Right lung (tissue), 5 donors: ENCODE results near the gene BRCA1. TPM values are rescaled to one million over a fixed set of nuclear protein-coding genes. Genes with fewer than 3 reads are reported as not detected.
A peak's percentile ranks its signal among the peaks of the same experiment; 100 is the strongest.
"Not testable (repeated sequence)": the region's sequence is repeated elsewhere in the genome, so short reads cannot be mapped to it uniquely, and the experiment has no call there.

ENCODE experiments used
- DNase-seq, 2 donors: peaks; one replicate each; pipeline ENCODE4 v3.0.0-alpha.2; 2013
- polyA plus RNA-seq, 5 donors: library from polyadenylated mRNA; unstranded; fragments of 120-200 nt; gene quantifications; one replicate each; pipeline versions ENCODE4 v1.2.1 to v1.2.3, GENCODE V29; 2013; ENCODE audit warnings: inconsistent platforms in 1 of 5, low replicate concordance in 1 of 5; ENCODE audit not compliant: insufficient read length in 5 of 5, insufficient read depth in 1 of 5

BRCA1 gene
- polyA plus RNA-seq, 5 donors, result 10.4 to 24.6 (median 17.4) TPM

DNA sequence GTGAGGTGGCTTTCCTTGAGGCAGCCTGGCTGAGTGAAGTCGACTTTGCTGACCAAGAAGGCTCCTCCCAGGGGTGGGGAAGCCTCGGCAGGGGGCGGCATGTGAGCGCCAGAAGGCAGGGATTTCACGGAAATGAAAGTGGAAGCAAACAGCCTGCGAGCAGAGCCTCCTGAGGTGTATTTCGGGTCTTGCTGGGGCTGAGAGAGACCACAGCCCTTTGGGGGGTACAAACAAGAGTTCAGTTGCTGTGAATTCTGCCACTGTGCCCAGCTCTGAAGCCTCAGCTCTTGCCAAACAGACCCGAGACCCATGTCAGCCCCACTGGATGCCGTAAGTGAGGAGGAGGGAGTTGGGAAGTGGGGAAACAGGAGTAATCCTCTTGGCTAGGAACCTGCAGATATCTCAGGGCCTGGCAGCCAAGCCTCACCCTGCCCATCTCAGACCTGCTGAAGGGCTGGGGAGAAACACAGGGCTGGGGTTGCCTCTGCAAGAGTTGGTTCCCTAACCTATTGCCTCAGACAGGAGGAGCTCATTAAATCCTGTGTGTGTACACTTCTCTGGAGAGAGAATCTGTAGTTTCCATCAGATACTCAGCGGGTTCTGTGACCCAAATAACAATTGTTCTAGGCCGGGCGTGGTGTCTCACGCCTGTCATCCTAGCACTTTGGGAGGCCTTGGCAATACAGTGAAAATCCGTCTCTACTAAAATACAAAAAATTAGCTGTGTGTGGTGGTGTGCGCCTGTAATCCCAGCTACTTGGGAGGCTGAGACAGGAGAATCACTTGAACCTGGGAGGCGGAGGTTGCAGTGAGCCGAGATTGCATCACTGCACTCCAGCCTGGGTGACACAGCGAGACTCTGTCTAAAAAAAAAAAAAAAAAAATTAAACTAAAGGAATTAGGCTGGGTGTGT is 118.3 kb downstream of the BRCA1 start, which contains the start of gene IFI35:
IFI35 (plus strand) TSS at position 146 of the 913 bp plus-strand sequence; CDS start at position 310, 164 bp downstream.
- peak; percentile 76 to 85 for DNase-seq

DNA sequence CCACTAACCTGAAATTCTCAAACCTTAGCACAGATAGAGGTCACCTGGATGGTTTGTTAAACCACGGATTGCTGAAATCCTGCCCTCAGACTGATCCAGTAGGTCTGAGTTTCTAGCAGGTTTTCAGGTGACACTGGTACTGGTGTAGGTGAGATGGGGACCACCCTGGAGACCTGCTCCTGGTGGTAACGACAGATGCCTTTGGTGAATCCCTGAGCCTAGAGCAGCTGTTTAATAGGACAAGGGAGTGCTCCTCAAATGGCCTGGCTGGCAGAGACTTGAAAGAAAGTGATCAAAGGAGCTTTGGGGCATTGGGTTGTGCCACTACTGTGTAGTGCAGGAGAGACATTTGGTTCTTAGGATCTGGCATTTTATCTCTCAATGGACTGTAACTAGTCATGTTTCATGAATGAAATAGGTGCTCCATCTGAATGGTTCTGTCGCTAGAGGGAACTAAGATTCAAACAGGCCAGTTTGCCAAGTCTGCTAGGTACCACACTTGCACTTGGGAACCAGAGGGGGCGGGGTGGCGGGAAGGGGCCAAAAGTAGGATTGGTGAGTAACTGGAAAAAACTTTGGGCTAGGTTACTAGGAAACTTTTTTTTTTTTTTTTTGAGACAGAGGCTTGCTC is 121.5 kb downstream of the BRCA1 start:
- no peak for DNase-seq

DNA sequence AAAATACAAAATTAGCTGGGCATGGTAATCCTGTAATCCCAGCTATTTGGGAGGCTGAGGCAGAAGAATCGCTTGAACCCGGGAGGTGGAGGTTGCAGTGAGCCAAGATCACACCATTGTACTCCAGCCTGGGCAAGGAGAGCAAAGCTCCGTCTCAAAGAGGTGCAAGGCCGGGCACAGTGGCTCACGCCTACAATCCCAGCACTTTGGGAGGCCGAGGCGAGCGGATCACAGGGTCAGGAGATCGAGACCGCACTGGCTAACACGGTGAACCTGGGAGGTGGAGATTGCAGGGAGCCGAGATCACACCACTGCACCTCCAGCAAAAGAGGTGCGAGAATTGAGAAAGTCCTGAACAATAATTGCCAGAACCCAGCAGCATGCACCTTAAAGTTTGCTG is 124.3 kb downstream of the BRCA1 start:
- DNase-seq, result not testable (repeated sequence)

DNA sequence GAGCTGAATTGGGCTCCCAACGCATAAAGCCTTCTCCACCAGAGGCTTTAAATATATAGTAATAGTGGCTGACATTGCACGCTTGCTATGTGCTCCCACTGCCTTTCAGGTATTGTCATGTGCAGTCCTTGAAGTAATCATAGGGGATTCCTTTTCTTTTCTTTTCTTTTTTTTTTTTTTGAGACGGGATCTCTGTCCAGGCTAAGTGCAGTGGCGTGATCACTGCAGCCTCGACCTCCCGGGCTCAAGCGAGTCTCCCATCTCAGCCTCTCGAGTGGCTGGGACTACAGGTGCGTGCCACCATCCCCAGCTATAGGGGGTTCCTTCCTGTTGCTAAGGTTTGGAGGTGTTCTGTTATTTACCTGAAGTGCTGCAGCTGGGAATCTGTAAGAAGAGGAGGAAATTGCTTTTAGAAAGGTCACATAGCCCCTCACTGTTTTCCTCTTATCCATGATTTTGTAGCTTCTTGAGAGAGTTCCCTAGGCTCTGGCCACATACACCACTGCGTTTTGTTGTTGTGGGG is 126.1 kb downstream of the BRCA1 start:
- no peak for DNase-seq

DNA sequence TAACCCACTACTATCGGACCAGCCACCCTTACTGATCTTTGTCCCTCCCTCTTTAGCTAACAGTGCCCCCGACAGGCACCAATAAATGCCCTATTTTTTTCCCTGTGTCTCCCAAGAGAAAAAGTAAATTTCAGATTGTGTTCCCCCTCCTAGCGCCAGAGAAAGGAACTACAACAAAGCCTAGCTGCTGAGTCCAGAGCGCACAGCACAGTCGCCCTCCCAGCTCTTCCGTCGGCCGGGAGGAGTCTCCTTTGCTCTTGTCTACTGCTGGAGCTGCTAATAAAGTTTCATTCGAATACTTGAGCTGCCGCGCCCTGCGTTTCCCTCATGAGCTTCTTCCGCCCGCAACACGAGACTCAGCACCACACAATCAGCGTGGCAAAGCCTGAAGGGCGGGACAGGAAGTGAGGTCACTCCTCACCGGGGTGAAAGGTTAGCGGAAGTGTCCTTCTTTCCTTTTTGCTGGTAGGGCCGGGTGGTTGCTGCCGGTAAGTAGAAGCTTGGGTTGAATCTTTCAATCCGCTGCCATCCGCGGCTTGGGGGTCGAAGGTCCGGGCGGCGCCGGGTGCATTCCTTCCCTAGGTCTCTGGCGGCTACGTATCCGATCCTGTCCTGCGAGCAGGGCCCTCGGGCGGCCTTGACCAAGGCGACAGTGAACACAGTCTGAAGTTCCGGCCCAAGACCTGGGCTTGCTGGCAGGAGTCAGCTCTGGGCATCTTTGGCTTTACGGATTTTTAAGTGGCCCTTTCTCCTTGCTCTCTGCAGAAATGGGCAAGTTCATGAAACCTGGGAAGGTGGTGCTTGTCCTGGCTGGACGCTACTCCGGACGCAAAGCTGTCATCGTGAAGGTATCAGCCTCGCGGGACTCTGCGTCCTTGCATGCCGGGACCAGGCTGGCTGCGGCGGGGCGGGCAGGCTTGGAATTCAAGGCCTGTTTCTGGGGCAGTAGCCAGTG is 126.9 kb downstream of the BRCA1 start, which contains the start of gene RPL27:
RPL27 (plus strand) TSS at position 436 of the 955 bp plus-strand sequence; CDS start at position 768, 332 bp downstream.
- peak; percentile 99 to 100 for DNase-seq

DNA sequence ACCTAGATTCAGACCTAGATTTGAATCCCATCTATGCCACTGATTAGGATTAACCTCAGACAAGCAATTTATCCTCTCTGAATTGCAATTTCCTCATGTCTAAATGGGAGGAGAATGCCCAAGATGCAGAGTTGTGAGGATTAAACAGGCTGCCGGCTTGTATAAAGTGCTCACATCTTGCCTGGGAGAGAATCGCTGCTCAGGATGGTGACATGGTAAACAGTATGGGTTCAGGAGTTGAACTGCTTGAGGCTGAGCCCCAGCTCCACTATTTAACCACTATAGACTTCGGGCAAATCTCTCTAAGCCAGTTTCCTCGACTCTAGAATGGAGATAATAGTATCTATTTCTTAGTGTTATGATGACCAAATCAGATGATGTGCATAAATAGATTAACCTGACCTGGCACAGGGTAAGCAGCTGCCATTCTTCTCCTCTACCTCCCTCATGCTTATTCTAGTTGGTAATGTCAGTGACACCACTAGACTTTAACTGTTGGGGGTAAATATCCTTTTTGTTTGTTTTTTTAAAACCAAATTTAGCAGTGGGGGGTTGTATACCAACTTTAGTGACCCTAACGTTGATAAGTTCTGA is 127.7 kb downstream of the BRCA1 start:
- DNase-seq, result no peak

Other genes with a start within 250 kb of the BRCA1 start
- gene G6PC1, start 224.6 kb downstream of the BRCA1 start, polyA plus RNA-seq, result under 1 TPM in 4 of 5 donors, not detected in 1; 0.04 to 0.12 (median 0.05) TPM
- 10 to 100 TPM; 60.1 to 83.9 (median 66.5) TPM for gene AARSD1, start 160.9 kb downstream of the BRCA1 start, polyA plus RNA-seq
- 1 to 10 TPM; 1.8 to 5.2 (median 2.1) TPM for gene PTGES3L, start 145.3 kb downstream of the BRCA1 start, polyA plus RNA-seq
- gene RUNDC1, start 144.8 kb downstream of the BRCA1 start, polyA plus RNA-seq, result 10 to 100 TPM; 10.1 to 12.6 (median 10.6) TPM
- gene RPL27, start 126.9 kb downstream of the BRCA1 start, polyA plus RNA-seq, result 1,000 to 10,000 TPM; 1,519 to 2,134 (median 1,704) TPM
- gene IFI35, start 118.6 kb downstream of the BRCA1 start, polyA plus RNA-seq, result 10 to 100 TPM; 14.6 to 20.5 (median 16.0) TPM
- 100 to 1,000 TPM; 105 to 148 (median 128) TPM for gene VAT1, start 103.0 kb downstream of the BRCA1 start, polyA plus RNA-seq
- gene RND2, start 100.1 kb downstream of the BRCA1 start, polyA plus RNA-seq, result 1 to 10 TPM; 1.6 to 2.2 (median 1.9) TPM
- 100 to 1,000 TPM in 4 of 5 donors, 10 to 100 TPM in 1; 80.4 to 126 (median 108) TPM for gene NBR1, start 45.9 kb upstream of the BRCA1 start, polyA plus RNA-seq
- 10 to 100 TPM in 4 of 5 donors, 1 to 10 TPM in 1; 9.1 to 12.0 (median 11.0) TPM for gene TMEM106A, start 86.5 kb upstream of the BRCA1 start, polyA plus RNA-seq
- gene CCDC200, start 103.3 kb upstream of the BRCA1 start, polyA plus RNA-seq, result 10 to 100 TPM in 4 of 5 donors, 1 to 10 TPM in 1; 8.8 to 19.9 (median 16.0) TPM
- 1 to 10 TPM in 2 of 5 donors, under 1 TPM in 1, not detected in 2; 0.67 to 1.5 (median 1.2) TPM for gene RNU2-1, start 108.6 kb upstream of the BRCA1 start, polyA plus RNA-seq